Cortex of kidney (tissue), 1 donor: ENCODE data around the gene TPRG1.

Experiments
- DNase-seq: peaks from one replicate; lab custom pipeline; 2025; lab: John Stamatoyannopoulos, UW

The TPRG1 gene, protein sequence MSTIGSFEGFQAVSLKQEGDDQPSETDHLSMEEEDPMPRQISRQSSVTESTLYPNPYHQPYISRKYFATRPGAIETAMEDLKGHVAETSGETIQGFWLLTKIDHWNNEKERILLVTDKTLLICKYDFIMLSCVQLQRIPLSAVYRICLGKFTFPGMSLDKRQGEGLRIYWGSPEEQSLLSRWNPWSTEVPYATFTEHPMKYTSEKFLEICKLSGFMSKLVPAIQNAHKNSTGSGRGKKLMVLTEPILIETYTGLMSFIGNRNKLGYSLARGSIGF

DNA sequence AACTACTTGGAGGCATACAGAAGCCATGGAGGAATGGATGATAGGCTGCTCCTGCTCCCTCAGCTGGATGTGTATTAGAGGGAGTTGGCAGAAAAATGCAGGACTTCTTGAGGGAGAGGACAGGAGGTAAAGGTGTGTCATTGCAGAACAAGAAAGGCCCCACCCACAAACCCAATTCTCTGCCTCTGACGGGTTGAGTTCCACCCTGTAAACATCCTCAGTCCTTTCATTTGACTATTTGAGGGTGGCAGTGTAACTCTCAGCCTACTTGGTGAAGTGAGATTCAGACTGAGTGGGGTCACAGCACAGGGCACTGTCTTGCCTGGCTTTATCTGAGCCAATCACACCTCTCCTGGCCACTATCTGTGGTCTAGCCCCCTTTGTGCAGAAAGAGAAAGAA is at the start of gene TPRG1:
Gene TPRG1, plus strand, starts transcription at position 265 of the 400 bp plus-strand sequence. CDS start 35,414 bp downstream, outside the sequence.
- DNase-seq = no peak

GRCh38 chr3:189122110-189122509 is 49.7 kb upstream of the TPRG1 start:
- DNase-seq = no peak

GRCh38 chr3:189122526-189123205 is 49.1 kb upstream of the TPRG1 start:
- no peak for DNase-seq

DNA sequence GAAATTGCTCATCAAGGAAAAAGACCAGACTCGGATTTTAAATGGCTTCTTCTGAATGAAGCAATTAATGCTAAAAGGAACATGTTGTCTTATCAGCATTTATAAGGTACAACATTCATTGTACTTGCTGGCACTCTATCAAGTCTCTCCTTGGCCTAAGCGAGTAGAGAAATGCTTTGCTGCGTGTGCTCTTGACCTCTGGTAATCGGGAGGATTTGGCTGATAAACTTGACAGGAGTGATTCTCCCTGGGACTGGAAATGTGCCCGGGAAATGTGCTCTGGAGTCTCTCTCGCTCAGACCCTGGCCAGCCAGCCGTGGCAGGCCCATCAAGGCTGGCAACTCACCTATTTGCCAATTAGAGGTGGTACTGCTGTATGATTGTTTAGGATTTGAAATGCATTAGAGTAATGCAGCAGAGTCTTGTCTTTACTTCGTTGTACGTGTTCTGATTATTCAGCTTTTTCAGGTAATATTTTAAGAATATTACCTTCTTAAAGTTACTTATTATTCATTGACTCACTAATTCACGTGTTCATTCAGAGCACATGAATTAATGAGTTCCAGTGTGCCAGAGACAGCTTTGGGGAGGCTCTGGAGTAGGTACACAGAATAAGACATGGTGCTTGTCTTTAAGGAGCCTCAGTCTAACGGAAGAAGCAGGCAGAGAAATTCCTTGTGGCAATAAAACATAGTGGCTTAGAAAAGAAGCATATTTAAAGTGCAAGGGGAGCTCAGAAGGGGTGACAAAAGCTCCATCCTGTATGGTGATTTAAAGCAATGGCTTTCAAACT is 48.0 kb upstream of the TPRG1 start:
- DNase-seq = no peak

DNA sequence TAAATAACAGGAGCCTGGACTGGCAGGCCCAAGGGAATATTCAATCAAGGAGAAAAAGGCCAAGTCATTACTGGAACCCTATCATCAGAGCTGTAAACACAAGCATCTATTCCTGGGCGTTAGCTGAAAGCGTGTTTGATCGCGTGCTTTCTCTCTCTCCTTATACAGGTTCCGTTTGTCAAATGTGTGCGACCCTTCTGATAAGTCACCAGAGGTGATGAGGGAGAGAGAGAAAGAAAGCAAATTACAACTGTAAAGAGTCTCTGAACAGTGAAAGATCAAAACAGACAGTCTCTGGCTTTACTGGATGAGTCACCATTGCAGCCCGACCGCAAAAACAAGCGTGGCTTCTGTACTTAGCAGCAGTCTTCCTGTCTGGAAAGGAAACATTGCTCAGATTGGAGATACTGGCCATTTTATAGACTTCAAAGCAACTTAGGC is 39.5 kb upstream of the TPRG1 start:
- no peak for DNase-seq

- DNase-seq = no peak
These were observed 38.9 kb upstream of the TPRG1 start for GRCh38 chr3:189132839-189133238.

- no peak for DNase-seq
These were observed 38.0 kb upstream of the TPRG1 start for GRCh38 chr3:189133768-189134167.

GRCh38 chr3:189137416-189137815 is 34.4 kb upstream of the TPRG1 start:
- no peak for DNase-seq

DNA sequence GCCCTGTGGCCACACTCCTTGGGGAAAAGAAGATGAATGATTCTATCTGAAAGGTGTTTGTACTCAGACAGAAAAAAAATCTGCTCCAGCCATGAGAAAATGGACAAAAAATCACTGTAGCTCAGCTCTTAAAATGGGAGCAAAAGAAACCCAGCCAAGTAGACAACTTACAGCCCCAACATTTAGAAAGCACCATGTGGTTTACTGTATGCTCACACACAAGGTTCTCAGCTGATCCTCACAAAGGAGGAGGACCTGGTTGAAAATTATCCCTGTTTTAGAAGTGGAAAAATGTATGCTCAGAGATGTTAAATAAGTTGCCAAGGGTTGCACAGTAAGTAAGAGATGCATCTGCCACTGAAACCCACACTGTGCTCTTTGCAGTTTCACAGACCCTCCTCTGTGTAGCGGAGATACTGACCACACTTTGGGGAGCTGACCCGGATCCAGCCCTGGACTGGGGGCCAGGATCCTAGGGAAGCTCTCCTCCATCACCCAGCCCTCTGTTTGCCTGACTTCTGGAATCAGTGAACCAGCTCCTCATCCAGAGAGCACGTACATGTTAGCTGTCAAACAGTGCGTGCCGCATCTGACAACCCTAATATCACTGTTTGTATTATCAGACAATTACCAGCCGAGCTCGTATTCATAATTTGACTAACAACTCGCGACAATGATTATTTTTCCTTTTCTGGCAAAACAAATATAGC is 32.7 kb upstream of the TPRG1 start:
- no peak for DNase-seq

DNA sequence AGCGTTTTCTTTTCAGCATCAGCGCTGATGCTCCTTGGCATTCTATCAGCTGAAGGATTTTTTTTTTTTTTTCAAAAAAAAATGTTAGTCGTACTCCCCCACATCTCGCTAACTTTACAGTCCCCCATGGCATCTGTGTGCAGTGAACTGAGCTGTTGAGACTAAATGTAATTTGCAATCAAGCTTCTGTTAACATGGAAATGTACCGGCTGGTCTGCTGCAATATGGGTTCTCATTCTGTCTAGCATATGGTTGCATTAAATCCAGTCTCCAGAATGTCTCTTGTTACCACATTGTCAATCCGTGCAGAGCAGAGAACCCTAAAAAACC is 32.2 kb upstream of the TPRG1 start:
- DNase-seq = no peak

- no peak for DNase-seq
These were observed 29.2 kb upstream of the TPRG1 start for GRCh38 chr3:189142527-189142926.

GRCh38 chr3:189143321-189143720 is 28.4 kb upstream of the TPRG1 start:
- no peak for DNase-seq

DNA sequence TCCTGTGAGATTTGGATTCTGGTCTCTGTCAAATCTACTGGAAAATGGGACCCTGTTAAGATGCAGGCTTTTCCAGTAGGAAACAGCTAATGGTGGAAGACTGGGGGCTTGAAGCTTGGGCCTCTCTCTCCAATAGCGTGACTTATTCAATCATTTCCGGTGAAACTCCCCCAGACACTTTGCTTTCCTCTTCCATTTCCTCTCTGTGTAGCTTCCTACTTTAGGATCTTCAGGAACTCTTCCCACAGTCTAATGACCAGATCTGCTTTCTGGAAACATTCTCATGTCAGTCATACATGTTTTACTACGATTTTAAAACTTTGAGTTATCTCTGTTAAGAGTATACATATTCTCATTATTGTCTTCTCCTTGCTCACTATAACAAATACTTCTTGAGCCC is 28.0 kb upstream of the TPRG1 start:
- no peak for DNase-seq

DNA sequence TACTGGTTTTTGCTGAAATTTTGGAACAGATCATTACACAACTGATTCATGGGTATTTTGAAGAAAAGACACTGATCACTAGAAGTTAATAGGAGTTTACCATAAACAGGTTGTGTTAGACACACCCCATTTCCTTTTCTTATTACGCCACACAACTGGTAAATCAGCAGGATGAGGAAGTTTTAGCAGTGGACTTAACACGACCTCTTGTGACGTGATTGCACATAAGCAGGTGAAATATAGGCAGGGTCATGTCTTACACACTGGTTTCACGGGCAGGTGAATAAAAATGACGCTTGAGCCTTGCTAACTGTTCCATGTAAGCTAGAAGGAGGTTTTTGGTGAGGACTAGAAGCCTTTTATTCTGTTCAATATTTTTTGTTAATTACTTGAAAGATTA is 27.1 kb upstream of the TPRG1 start:
- no peak for DNase-seq

- no peak for DNase-seq
These were observed 24.9 kb upstream of the TPRG1 start for GRCh38 chr3:189146848-189147247.

DNA sequence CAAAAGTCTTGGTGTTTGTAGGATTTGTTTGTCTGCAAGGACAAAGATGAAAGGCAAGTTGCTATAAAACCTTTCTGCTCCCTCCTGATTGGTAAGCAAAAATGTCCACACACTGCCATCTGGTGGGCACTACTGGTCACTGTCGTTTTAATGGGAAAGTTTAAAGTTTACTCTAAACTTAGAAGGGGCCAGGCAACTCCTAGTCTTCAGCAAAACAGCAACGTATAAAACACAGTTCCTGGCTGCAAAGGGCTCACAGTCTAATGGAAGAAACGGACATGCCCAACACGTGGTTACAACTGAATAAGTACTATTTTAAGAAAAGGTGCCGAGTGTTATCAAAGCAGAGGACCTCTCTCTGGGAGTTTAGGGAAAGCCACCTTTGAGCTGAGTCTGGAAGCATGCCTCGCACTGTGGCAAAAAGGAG is 23.7 kb upstream of the TPRG1 start:
- DNase-seq = no peak

DNA sequence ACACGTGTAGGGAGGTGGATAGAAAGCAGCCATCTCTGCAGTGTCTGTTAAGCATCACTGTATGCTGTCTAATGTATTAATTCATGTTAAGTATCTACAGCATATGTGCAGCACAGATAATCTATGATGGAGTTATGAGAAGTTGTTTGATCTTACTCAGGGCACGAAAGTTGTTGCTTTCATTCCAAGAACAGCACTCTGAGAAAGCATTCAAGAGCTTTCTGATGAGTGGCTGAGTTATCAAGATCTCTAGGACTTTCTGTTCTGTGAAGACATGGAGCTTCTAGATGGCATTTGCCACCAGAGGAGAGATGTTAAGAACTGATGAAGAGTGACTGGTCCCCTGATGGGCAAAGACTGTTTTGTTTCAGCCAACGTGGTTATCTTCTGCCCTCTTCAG is 22.6 kb upstream of the TPRG1 start:
- DNase-seq = no peak

GRCh38 chr3:189157232-189158007 is 14.4 kb upstream of the TPRG1 start:
- no peak for DNase-seq

DNA sequence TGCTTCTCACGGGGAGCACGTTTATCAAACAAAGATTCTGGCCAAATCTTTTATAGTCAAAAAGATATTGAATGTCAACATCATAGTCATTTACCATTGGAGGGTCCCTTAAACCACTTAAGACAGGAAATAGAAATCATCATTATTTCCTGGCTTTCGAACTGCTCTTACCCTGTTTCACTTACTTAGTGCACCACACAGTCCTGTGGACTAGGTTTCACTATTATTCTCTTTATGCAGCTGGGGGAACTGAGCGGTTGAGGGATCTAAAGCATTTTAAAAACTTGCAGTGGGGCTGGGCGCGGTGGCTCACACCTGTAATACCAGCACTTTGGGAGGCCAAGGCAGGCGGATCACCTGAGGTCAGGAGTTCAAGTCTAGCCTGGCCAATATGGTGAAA is 13.7 kb upstream of the TPRG1 start:
- DNase-seq = no peak

DNA sequence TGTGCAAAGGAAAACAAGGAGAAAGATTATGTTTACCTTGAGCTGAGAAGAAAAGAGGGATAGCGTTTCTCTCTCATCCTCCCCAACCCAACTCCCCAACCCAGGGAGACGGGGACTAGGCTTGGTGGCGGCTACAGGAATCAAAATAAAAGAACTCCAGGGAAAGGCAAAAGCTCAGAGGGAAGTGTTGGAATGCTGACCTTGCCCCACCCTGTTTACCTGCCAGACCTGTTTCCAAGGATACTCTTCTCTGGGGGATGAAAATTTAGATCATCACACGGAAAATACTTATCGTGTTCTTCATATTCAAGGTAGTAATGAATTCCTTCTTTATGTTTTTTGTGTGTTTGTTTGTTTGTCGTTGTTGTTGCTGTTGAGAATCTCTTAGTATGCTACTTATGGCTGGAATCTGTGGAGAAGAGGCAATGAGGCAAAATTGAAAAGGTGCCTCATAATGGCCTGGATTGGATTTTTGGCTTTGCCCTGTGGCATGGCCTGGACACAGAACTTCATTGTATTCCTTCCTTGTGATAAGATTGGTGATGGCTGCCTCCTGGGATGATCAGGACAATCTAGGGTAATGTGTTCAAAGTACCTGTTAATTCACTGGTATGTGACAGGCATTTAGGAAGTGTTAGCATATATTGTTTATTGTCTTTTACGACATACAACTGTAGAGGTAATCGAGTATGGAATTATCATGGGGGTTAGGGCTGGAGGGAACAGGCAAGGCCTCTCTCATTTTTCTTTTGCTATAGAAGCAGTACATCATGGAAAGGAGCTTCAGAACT is 11.1 kb upstream of the TPRG1 start:
- no peak for DNase-seq

DNA sequence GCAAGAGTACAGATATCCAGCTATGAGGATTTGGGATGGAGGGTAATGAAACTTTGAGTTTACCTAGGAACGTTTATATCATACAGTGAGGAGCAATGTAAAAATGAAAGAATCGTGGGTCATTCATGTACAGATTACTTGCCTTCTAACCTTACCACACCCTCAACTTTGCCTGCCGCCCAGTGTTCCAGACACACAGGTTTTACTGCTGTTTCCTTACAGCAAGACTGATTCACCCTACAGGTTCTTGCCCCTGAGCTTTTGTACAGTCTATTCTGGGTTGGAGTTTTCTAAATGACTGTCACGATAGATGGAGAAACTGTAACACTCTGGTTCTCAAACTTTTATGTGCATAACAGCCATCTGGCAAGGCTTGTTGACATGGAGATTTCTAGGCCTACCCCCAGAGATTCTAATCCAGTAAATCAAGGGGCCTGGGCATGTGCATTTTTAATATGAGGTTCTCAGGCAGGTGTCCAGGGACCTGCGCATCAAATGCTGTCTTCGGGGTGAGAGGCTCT is 6.6 kb upstream of the TPRG1 start:
- no peak for DNase-seq
